Activated CD8-positive, alpha-beta memory T cell treated with anti-CD3 and anti-CD28 coated beads, Interleukin-2, amount 50 U/mL, for 48 hours (primary cell): Measurements from ENCODE around the gene ZG16B.
A peak's percentile ranks its signal among the peaks of the same experiment; 100 is the strongest.

ENCODE experiments used
- DNase-seq: peaks from one replicate; pipeline ENCODE4 v3.0.0-alpha.2; 2020

The ZG16B gene, protein sequence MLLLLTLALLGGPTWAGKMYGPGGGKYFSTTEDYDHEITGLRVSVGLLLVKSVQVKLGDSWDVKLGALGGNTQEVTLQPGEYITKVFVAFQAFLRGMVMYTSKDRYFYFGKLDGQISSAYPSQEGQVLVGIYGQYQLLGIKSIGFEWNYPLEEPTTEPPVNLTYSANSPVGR

DNA sequence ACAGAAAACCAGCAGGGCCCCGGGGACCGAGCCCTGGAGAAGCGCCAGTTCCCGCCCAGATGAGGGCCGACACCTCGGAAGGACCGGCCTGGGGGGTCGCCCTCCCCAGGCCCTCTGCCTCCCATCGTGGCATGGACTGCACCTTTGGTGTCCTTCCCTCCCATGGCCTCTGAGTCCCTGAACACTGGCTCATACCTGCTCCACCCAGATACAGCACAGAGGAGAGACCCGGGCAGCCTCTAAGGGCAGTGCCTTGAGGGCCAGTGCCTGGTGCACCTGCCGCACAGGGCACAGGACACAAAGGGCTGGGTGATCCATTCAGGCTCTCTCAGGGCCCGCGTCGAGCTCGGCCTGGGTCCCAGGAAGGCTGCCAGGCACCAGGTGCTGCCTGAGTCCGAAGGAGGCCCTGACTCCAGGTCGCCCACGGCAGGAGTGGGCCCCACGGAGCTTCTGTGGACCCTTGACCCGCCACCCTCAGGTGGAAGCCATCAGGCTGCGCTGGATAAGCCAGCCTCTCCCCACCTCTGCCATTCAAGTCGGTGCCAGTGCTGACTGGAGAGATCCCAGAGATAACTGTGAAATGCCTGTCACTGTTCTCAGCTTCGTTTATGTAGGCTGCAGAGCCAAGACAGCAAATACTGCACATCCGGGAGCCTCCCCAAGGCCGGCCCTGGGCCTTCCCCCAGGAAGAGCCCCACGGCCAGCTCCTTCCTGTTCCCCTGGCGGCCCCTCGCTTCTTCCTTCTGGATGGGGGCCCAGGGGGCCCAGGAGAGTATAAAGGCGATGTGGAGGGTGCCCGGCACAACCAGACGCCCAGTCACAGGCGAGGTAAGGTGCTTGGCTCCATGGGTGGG lies at the start of gene ZG16B:
ZG16B (plus strand) TSS at position 803 of the 854 bp plus-strand sequence. CDS start 139 bp downstream, outside the sequence.
- DNase-seq, result no peak

DNA sequence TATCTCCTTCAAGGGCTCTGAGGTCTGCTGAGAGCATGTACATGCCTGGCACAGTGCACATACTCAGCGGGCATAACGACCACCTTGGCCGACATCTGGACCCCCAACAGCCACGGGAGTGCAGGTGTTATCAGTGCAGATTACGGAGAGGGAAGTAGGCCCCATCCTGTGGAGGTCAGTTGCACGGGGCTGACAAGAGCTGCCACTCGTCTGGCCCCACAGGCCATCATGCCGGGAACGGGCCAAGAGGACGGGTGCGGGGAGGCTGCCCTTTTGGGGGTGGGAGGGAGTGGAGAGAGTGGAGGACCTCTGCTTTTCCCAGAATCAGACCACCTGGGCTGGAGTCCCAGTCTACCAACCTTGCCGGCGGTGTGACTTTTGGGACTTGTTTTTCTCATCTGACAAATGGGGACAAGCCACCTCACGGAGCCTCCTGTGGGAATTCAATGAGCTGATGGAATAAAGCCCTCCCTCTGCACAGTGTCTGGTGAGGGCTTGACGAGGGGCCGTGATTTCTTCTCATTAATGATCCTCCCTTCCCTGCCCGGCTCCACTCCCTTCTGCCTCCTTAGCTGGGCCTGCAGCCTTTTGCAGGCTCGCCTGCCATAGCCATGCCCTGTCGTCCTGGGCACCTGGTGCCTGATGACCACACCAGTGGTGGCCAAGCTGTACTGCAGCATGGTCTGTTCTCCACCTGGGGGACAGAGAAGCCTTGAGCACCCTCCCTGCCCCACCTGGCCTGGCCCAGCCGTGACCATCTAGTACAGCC lies 47.3 kb upstream of the ZG16B start:
- DNase-seq, result peak; percentile 48

DNA sequence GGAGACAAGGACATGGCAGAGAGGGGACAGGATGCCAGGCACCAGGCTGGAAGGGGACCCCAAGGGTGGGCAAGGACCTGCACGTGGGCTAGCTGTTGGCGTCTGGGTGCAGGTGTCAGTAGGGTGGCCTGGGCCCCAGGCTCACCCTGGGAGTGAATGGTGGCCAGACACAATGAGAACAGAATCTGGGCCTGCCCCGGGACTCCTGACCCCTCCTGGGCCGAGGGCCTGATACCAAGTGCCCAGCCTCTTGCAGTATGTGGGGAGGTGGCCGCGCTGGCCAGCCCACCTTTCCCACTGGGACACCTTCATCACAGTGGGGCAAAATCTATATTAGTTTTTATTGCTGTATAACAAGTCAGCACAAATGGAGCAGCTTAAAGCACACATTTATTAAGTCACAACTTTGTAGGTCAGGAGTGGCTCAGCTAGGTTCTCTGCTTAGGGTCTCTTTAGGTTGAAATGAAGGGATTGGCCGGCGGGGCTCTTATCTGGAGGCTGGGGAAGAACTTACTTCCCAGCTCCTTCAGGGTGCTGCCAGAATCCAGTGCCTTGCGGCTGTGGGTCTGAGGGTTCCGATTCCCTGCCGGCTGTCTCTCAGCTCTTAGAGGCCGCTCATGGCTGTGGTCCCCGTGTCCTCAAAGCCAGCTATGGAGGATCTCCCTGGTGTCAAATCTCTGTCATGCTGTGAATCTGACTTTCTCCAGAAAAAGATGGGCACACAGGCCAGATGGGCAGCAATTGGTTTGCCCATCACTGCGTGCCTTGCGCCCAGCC lies 46.3 kb upstream of the ZG16B start:
- peak; percentile 49 for DNase-seq

DNA sequence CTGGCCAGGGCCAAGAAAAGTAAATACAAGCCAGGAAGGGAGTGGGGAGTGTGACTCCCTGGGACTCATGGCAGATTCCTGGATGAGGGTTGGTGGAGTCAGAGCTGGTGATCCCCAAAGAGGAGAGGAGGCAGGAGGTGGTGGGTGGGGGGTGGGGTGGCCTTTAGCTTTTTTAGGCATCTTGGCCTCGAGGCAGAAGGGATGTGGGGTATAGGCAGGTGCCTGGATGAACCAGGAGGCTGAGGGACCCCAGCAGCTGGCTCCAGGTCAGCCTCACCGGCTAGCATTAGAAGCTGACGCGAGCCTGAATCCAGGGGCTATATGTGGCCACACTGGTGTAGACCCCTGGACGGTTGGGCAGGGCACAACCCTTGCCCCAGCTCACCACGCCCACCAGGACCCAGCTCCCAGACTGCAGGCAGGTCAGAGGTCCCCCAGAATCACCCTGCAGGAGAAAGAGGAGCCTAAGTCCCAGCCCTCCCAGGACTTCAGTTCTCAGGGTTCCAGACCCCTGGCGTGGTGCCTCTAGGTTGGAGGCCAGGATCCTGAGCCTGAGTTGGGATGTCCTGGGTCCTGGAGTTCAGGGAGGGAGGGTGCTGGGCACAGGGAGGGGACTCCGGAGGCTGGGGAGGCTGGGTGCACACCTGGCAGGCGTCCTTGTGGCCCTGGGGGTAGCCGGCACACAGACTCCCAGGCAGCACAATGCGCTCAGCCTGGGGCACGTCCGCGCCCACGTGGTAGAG lies 45.6 kb upstream of the ZG16B start:
- DNase-seq, result no peak

DNA sequence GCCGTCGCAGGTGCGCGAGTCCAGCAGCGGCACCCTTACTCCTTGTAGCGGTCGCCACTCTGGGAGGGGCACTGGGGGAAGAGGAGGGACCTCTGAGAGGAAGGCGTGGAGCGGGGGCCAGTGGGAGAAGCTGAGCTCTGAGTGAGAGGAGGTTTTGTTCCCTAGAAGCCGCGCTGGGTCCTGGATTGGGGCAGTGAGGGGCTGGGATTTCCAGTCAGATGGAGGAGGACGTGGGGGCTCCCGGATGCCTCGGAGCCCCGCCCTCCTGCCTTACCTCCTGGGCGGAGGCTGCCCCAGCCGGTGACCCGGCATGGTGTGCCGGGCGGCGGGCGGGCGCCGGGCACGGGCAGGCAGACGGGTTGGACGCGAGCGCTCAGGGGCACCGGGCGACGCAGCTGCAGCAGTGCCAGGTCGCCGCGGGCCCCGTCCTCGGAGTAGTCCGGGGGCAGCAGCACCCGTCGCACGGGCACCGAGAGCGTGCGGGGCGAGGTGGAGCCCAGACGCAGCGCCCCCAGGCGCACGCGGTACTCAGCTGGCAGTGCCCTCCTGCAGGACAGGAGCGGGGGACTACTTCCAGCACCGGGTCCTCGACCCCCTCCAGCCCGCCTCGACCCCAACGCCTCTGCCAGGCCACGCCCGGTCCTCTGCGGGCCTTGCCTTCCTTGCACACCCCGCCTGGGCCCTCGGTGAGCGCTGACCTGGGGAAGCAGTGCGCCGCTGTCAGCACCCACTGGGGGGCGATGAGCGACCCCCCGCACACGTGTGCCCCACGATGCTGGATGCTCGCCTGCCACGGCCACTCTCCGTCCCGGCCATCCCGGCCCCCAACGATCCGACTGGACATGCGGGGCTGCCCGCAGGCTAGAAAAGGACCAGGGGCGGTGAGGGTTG lies 44.8 kb upstream of the ZG16B start:
- DNase-seq, result peak; percentile 78

DNA sequence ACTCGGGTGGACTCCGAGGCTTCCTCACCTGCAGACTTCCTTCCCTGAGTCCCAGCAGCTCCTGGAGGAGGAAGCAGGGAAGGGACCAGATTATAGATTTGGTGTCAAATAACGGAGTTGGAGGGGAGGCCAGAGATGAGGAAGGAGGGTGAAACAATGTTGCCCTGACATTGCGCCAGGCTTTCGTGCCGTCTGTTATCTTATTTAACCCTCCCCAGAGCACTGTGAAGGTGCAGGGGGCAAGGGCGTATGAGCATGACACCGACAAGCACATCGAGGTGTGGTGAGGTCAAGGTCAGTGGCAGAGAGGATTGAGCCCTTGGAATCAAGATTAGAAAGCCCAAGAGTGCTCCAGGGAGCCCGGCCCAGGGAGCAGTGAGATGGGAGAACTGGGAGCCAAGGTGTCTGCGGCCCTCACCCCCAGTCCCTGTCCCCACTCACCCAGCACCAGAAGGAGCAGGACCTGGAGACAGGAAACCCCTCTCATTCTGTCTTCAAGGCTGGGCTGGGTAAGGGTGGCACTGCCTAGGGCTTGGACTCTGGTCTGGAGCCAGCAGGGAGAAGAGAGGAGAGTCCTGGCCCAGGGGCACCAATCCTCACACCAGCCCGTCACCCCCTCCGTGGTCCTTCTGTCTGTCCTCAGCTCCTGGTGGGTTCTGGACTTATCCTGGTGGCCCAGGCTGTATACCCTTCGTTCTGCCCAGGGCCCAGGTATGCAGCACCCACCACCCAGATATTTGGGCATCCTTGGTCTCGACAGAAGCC lies 43.9 kb upstream of the ZG16B start:
- peak; percentile 53 for DNase-seq

DNA sequence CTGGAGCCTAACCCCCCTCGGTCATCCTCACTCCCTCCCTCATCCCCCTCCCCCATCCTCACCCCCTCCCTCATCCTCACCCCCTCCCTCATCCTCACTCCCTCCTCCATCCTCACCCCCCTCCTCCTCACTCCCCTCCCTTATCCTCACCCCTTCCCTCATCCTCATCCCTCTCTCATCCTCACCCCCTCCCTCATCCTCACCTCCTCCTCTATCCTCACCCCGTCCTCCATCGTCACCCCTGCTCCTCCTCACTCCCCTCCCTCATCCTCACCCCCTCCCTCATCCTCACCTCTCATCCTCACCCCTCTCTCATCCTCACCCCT lies 43.3 kb upstream of the ZG16B start:
- DNase-seq, result peak; percentile 18

DNA sequence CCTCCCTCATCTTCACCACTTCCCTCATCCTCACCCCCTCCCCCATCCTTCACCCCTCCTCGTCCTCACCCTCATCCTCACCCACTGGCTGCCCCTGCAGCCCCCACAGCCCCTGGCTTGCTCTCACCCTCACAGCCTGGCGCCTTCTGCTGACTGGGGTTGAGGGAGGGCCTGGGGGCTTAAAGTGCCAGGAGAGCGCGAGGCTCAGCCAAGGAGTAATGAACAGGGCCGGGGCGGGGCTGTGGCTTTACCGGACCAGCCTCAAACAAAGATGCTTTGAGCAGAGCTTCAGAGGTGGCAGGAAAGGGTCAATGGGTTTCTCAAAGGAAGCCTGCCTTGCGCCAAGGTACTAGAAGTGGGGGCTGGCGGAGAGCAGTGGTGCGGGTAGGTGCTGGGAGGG lies 42.7 kb upstream of the ZG16B start, which contains the start of gene PRSS33:
PRSS33 (minus strand) TSS at position 155 of the 400 bp plus-strand sequence. CDS start 1,013 bp downstream, outside the sequence.
- DNase-seq, result peak; percentile 50

DNA sequence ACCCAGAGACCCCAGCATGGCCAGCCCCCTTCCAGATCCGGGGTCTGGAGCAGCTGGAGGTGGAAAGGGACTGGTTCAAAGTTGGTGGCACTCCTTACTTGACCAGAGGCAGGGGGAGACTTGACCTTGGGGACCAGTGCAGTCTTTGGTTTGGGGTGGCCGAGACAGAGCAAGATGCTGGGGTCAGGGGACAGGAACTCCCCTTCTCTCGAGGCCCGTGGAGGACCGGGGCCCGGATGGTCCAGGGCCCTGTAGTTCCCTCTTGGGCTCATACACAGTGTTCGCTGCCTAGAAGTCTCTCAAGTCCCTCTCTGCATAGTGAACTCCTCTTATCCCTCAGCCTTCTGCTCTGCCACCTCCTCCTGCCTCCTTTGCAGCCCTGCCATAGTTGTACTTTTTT lies 42.1 kb upstream of the ZG16B start:
- peak; percentile 43 for DNase-seq

DNA sequence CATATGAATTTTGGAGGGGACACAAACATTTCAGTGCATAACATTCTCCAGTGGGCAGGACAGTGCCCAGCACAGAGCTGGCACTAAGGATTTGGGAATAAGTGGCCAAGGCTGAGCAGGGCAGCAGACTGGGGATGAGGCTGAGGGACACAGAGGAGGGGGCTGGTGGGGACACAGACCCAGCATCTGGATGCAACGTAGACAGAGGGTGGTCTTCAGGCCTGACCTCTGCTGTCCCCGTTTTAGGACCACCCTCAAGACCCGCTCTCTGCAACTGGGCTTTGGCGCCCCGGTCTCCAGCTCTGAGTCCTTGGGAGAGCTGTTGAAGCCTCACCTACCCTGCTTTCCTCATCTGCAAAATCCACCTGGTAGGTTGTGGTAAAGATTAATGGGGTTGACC lies 39.5 kb upstream of the ZG16B start:
- DNase-seq, result peak; percentile 20

DNA sequence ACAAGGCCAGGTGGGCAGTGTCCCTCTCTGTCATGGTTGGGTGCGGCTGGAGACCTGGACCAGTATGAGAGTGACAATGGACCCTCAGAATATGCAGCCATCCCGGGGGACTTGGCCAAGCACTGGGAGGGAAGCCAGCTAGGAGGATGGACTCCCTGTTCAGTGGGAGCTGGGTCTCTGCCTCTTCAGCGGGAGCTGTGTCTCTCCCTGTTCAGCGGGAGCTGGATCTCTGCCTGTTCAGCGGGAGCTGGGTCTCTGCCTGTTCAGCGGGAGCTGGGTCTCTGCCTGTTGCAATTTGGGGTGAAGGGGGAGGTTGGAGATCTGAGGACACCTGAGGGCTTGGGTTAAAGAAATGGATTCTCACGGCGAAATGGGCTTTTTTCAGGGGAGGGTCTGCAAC lies 38.9 kb upstream of the ZG16B start:
- peak; percentile 17 for DNase-seq

DNA sequence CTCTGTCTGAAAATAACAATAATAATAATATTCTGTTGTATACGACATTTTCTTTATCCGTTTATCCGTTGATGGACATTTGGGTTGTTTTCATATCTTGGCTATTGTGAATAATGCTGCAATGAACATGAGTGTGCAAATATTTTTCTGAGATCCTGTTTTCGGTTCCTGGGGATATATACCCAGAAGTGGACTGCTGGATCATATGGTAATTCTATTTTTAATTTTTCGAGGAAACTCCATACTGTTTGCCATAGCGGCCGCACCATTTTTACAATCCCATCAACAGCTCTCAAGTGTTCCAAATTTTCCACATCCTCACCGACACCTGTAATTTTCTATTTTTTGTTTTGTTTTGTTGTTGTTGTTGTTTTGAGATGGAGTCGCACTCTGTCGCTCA lies 37.2 kb upstream of the ZG16B start:
- DNase-seq, result no peak

DNA sequence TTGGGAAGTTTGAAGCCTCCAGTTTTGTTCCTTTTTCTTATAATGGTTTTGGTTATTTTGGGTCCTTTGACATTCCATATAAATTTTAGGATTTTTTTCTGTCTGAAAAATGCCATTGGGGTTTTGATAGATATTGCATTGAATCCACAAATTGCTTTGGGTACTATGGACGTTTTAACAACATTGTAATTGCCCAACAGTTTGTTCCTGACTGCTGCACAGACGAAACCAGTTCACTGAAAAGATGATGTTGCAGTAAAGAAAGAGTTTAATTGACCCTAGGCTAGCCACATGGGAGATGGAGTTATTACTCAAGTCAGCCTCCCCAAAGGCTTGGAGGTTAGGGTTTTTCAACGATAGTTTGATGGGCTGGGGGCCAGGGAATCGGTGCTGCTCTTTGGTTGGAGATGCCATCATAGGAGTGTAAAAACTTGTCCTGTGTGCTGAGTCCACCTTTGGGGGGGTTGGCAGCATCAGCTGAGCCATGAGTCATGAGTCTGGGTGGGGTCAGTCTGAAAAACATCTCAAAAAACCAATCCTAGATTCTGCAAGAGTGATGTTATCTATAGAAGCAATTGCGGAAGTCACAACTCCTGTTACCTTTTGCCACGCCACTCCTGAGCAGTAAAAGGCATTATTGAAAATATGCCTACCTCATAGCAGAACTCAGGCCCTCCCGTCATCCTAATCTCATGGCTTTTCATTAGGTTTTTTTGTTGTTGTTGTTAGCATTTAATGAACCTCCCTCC lies 34.5 kb upstream of the ZG16B start:
- DNase-seq, result peak; percentile 13

DNA sequence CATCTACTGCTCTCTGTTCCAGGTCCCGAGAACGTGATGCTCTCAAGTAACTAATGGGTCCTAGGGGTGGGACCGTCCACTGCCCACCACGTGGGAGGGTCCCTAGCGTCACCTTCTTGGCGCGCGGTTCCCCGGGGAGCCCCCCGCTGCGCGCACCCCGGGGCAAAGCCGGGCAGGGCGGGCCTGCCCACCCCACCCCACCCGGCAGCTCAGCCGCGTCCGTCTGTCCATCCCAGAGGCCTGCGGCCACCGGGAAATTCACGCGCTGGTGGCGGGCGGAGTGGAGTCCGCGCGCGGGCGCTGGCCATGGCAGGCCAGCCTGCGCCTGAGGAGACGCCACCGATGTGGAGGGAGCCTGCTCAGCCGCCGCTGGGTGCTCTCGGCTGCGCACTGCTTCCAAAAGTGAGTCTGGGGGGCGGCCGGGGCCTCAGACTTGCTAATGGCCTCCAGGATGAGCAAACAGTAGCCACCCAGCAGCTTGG lies 31.3 kb upstream of the ZG16B start:
- DNase-seq, result no peak

DNA sequence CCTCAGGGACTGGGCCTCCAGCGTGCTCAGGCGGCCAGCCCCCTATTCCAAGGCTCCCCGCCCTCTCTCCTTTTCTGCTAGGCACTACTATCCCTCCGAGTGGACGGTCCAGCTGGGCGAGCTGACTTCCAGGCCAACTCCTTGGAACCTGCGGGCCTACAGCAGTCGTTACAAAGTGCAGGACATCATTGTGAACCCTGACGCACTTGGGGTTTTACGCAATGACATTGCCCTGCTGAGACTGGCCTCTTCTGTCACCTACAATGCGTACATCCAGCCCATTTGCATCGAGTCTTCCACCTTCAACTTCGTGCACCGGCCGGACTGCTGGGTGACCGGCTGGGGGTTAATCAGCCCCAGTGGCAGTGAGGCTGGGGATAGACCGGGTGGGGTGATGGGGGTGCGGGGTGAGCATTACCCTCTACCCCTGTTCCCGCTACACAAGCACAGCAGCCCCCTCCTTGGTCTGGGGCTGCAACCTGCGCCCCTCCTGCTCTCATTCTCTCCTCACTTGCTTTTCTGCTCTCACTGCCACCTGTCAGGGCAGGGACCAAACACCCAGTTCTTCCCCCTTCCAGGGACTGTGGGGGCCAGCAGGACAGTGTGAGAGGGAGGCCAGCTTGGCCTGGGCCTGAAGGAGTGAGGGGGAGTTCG lies 30.8 kb upstream of the ZG16B start:
- DNase-seq, result no peak

DNA sequence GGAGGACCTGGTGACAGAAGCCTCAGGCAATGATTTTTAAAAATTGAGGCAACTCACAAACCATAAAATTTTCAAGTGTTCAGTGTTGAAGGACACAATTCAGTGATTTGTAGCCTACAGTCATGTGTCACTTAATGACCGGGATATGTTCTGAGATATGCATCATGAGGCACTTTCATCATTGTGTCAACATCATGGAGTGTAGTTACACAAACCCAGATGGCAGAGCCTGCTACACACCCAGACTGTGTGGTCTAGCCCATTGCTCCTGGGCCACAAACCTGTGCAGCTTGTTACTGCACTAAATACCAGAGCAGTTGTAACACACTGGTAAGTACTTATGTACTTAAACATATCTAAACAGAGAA lies 30.3 kb upstream of the ZG16B start:
- DNase-seq, result no peak

DNA sequence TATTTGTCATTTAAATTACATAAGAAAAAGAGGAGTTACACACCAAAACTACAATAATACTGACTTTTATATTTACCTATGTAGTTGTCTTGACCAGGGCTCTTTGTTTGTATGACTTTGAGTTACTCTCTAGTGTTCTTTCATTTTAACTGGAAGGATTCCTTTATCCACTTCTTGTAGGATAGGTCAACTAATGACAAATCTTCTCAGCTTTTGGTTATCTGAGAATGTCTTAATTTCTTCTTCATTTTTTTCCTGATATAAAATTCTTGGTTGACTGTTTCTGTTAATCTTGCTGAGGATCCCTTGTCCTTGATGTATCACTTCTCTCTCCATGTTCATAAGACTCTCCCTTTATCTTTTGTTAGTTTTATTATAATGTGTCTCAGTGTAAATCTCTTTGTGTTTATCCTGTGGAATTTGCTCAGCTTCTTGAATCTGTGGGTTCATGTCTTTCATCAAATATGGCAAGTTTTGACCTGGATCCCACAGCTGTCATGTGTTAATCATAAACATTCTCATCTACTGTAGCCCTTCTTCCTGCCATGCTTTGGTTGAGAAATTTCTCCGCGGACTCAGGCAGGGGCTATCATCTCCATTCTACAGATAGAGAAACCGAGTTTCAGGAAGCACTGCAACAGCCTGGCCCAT lies 26.4 kb upstream of the ZG16B start:
- no peak for DNase-seq

DNA sequence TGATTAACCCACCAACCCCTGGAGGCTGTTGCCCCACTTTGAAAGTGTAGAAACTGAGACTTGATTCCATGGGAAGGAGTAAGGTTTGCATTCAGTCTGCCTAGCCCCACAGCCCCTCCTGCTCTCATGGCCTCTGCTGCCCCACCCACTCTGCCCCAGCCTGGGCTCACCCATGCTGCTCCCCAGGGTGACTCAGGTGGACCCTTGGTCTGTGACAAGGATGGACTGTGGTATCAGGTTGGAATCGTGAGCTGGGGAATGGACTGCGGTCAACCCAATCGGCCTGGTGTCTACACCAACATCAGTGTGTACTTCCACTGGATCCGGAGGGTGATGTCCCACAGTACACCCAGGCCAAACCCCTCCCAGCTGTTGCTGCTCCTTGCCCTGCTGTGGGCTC lies 25.4 kb upstream of the ZG16B start:
- no peak for DNase-seq
